ENCODE results near the gene LILRB3.
"Not testable (repeated sequence)": the region's sequence is repeated elsewhere in the genome, so short reads cannot be mapped to it uniquely, and the experiment has no call there.

DNA sequence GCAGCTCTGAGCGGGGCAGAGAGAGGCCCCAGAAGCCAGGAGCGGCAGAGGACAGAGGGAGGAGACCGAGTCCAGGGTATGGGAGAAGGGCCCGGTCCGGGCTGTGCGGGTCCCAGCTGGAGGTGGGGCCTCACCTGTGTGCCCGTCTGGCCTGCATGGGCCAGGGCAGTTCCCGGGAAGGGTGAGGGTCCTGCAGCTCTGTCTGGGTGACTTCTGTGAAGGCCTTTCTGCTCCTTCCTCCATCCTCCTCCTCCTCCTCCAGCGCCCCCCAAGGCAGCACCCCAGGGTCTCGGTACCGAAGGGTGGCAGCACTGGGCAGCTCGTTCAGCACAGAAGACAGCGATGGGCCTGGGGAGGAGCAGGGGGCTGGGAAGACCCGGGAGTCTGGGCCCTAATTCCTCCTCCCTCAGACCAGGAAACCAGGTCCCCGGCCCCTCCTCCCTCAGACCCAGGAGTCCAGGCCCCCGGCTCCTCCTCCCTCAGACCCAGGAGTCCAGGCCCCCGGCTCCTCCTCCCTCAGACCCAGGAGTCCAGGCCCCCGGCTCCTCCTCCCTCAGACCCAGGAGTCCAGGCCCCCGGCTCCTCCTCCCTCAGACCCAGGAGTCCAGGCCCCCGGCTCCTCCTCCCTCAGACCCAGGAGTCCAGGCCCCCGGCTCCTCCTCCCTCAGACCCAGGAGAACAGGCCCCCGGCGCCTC, 50.9 kb downstream of the LILRB3 start:
- TF ChIP-seq, protein P1, sequence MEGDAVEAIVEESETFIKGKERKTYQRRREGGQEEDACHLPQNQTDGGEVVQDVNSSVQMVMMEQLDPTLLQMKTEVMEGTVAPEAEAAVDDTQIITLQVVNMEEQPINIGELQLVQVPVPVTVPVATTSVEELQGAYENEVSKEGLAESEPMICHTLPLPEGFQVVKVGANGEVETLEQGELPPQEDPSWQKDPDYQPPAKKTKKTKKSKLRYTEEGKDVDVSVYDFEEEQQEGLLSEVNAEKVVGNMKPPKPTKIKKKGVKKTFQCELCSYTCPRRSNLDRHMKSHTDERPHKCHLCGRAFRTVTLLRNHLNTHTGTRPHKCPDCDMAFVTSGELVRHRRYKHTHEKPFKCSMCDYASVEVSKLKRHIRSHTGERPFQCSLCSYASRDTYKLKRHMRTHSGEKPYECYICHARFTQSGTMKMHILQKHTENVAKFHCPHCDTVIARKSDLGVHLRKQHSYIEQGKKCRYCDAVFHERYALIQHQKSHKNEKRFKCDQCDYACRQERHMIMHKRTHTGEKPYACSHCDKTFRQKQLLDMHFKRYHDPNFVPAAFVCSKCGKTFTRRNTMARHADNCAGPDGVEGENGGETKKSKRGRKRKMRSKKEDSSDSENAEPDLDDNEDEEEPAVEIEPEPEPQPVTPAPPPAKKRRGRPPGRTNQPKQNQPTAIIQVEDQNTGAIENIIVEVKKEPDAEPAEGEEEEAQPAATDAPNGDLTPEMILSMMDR (conservative IDR thresholded peaks at IDR 0.05; ENCODE audit: low read depth in 2 of 2): not testable (repeated sequence)
- TF ChIP-seq, protein P2, sequence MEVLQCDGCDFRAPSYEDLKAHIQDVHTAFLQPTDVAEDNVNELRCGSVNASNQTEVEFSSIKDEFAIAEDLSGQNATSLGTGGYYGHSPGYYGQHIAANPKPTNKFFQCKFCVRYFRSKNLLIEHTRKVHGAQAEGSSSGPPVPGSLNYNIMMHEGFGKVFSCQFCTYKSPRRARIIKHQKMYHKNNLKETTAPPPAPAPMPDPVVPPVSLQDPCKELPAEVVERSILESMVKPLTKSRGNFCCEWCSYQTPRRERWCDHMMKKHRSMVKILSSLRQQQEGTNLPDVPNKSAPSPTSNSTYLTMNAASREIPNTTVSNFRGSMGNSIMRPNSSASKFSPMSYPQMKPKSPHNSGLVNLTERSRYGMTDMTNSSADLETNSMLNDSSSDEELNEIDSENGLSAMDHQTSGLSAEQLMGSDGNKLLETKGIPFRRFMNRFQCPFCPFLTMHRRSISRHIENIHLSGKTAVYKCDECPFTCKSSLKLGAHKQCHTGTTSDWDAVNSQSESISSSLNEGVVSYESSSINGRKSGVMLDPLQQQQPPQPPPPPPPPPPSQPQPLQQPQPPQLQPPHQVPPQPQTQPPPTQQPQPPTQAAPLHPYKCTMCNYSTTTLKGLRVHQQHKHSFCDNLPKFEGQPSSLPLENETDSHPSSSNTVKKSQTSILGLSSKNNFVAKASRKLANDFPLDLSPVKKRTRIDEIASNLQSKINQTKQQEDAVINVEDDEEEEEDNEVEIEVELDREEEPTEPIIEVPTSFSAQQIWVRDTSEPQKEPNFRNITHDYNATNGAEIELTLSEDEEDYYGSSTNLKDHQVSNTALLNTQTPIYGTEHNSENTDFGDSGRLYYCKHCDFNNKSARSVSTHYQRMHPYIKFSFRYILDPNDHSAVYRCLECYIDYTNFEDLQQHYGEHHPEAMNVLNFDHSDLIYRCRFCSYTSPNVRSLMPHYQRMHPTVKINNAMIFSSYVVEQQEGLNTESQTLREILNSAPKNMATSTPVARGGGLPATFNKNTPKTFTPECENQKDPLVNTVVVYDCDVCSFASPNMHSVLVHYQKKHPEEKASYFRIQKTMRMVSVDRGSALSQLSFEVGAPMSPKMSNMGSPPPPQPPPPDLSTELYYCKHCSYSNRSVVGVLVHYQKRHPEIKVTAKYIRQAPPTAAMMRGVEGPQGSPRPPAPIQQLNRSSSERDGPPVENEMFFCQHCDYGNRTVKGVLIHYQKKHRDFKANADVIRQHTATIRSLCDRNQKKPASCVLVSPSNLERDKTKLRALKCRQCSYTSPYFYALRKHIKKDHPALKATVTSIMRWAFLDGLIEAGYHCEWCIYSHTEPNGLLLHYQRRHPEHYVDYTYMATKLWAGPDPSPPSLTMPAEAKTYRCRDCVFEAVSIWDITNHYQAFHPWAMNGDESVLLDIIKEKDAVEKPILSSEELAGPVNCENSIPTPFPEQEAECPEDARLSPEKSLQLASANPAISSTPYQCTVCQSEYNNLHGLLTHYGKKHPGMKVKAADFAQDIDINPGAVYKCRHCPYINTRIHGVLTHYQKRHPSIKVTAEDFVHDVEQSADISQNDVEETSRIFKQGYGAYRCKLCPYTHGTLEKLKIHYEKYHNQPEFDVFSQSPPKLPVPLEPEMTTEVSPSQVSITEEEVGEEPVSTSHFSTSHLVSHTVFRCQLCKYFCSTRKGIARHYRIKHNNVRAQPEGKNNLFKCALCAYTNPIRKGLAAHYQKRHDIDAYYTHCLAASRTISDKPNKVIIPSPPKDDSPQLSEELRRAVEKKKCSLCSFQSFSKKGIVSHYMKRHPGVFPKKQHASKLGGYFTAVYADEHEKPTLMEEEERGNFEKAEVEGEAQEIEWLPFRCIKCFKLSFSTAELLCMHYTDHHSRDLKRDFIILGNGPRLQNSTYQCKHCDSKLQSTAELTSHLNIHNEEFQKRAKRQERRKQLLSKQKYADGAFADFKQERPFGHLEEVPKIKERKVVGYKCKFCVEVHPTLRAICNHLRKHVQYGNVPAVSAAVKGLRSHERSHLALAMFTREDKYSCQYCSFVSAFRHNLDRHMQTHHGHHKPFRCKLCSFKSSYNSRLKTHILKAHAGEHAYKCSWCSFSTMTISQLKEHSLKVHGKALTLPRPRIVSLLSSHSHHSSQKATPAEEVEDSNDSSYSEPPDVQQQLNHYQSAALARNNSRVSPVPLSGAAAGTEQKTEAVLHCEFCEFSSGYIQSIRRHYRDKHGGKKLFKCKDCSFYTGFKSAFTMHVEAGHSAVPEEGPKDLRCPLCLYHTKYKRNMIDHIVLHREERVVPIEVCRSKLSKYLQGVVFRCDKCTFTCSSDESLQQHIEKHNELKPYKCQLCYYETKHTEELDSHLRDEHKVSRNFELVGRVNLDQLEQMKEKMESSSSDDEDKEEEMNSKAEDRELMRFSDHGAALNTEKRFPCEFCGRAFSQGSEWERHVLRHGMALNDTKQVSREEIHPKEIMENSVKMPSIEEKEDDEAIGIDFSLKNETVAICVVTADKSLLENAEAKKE (CRISPR knock-in tag; IDR thresholded peaks at IDR 0.05): not testable (repeated sequence)
- TF ChIP-seq, protein P3, sequence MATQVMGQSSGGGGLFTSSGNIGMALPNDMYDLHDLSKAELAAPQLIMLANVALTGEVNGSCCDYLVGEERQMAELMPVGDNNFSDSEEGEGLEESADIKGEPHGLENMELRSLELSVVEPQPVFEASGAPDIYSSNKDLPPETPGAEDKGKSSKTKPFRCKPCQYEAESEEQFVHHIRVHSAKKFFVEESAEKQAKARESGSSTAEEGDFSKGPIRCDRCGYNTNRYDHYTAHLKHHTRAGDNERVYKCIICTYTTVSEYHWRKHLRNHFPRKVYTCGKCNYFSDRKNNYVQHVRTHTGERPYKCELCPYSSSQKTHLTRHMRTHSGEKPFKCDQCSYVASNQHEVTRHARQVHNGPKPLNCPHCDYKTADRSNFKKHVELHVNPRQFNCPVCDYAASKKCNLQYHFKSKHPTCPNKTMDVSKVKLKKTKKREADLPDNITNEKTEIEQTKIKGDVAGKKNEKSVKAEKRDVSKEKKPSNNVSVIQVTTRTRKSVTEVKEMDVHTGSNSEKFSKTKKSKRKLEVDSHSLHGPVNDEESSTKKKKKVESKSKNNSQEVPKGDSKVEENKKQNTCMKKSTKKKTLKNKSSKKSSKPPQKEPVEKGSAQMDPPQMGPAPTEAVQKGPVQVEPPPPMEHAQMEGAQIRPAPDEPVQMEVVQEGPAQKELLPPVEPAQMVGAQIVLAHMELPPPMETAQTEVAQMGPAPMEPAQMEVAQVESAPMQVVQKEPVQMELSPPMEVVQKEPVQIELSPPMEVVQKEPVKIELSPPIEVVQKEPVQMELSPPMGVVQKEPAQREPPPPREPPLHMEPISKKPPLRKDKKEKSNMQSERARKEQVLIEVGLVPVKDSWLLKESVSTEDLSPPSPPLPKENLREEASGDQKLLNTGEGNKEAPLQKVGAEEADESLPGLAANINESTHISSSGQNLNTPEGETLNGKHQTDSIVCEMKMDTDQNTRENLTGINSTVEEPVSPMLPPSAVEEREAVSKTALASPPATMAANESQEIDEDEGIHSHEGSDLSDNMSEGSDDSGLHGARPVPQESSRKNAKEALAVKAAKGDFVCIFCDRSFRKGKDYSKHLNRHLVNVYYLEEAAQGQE (IDR thresholded peaks at IDR 0.05; ENCODE audit: unreplicated experiment): not testable (repeated sequence)
- TF ChIP-seq EZH2 (IDR thresholded peaks at IDR 0.05; ENCODE audit: low read depth, unreplicated experiment): not testable (repeated sequence)

Data from GM23338 (cell line).